A549 treated with GW870086 at 1 μM for 4 hours (cell line): Measurements from ENCODE around the gene BTN1A1. TPM values are rescaled to one million over a fixed set of nuclear protein-coding genes. Genes with fewer than 3 reads are reported as not detected.

Experiments
- total RNA-seq: library from RNA; stranded (reverse); fragments of 200-300 nt; extraction: Qiagen RNA extraction; gene quantifications from 5 replicates; pipeline ENCODE4 v1.2.3, GENCODE V29; 2022; ENCODE audit warnings: low read depth

The BTN1A1 gene
- not detected in 5 replicates for total RNA-seq

GRCh38 chr6:26500102-26500501, at the start of gene BTN1A1:
Gene BTN1A1 (plus strand): TSS chr6:26500303. CDS start chr6:26501287, 984 bp downstream.

GRCh38 chr6:26457806-26458688, 42.1 kb upstream of the BTN1A1 start, which contains the start of gene BTN2A1:
Gene BTN2A1 (plus strand): TSS chr6:26457955. CDS start chr6:26458637, 682 bp downstream.

GRCh38 chr6:26537846-26538571, 37.9 kb downstream of the BTN1A1 start, which contains the start of gene HMGN4:
Gene HMGN4 (plus strand): TSS chr6:26538366. CDS start chr6:26545207, 6,841 bp downstream.

Other genes with a start within 250 kb of the BTN1A1 start
- 3.4 to 4.9 TPM (median 4.1 TPM) in 5 replicates for gene BTN3A2, start 135.1 kb upstream of the BTN1A1 start, total RNA-seq
- 6.3 to 7.6 TPM (median 7.0 TPM) in 5 replicates for gene BTN2A2, start 117.2 kb upstream of the BTN1A1 start, total RNA-seq
- 2.0 to 3.0 TPM (median 2.7 TPM) in 5 replicates for gene BTN3A1, start 98.0 kb upstream of the BTN1A1 start, total RNA-seq
- gene BTN3A3, start 59.8 kb upstream of the BTN1A1 start, total RNA-seq, result 0.57 to 1.0 TPM (median 0.86 TPM) in 5 replicates
- gene BTN2A1, start 42.3 kb upstream of the BTN1A1 start, total RNA-seq, result 16.9 to 22.0 TPM (median 20.3 TPM) in 5 replicates
- 55.9 to 81.2 TPM (median 80.0 TPM) in 5 replicates for gene HMGN4, start 38.1 kb downstream of the BTN1A1 start, total RNA-seq
- 12.8 to 14.9 TPM (median 14.0 TPM) in 5 replicates for gene ABT1, start 96.7 kb downstream of the BTN1A1 start, total RNA-seq
- 4.6 to 7.0 TPM (median 6.2 TPM) in 5 replicates for gene ZNF322, start 159.4 kb downstream of the BTN1A1 start, total RNA-seq